GM18861 (cell line): ENCODE data around the gene TNPO2.
A peak's percentile ranks its signal among the peaks of the same experiment; 100 is the strongest.
"Not testable (repeated sequence)": the region's sequence is repeated elsewhere in the genome, so short reads cannot be mapped to it uniquely, and the experiment has no call there.

ENCODE experiments used
- ATAC-seq: cut with Tn5 transposase; IDR thresholded peaks from one replicate; pipeline ENCODE4 v1.9.1; 2021; ENCODE audit not compliant: unreplicated experiment

TNPO2 gene

GRCh38 chr19:12678039-12678438 is 45.7 kb downstream of the TNPO2 start:
- ATAC-seq = not testable (repeated sequence)

DNA sequence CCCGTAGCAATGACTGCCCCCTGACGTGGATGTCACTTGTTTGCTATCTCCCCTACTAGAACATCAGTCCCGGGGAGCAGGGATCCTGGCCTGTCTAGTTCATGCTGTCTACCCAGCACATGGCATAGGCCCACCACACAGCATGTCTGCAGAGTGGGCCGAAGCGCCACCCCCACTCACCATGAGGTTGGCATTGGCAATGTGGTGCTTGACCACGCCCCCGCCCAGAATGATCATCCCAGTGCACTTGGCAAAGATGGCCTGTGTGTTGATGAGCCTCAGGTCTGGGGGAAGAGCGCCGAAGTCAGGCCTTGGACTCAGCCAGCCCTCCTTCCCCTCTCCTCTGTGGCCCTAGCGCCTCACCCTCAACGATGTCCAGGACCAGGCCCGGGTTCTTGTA is 46.8 kb downstream of the TNPO2 start:
- no peak for ATAC-seq

DNA sequence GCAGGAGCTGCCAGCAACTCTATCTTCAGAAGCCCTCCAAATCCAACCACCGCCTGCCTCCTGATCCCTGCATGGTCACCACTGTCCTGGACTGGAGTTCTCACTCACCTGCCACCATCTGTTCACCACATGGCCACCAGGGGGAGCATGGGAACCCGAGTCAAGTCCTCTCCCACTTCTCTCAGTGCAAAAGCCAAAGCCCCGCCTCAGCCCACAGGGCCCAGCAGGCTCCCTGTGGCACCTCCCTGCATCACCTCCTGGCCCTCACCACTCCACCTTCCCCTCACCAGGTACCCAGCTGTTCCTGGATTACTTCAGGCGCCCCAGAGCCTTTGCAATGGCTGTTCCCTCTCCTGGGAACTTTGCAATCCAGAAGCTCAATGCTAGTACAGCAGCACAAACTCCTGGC is 47.3 kb downstream of the TNPO2 start:
- ATAC-seq = no peak

- no peak for ATAC-seq
Measured at GRCh38 chr19:12675940-12676339, 47.8 kb downstream of the TNPO2 start.

DNA sequence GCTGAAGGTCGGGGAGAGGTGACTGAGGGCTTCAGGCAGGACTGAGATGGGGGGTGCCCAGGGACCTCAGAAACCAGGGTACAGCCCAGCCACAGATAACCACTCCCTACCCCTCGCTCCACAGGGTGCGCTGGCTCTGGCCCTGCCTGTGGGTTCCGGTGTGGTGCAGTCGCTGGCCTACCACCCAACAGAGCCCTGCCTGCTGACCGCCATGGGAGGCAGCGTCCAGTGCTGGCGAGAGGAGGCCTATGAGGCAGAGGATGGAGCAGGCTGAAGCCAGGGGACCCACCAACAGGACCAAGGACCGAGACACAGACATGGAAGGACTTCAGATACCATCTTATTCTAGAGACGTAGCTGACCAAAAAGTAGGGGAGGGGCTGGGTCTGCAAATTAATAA is 48.3 kb downstream of the TNPO2 start:
- no peak for ATAC-seq

GRCh38 chr19:12672744-12673143 is 51.0 kb downstream of the TNPO2 start:
- ATAC-seq = no peak

DNA sequence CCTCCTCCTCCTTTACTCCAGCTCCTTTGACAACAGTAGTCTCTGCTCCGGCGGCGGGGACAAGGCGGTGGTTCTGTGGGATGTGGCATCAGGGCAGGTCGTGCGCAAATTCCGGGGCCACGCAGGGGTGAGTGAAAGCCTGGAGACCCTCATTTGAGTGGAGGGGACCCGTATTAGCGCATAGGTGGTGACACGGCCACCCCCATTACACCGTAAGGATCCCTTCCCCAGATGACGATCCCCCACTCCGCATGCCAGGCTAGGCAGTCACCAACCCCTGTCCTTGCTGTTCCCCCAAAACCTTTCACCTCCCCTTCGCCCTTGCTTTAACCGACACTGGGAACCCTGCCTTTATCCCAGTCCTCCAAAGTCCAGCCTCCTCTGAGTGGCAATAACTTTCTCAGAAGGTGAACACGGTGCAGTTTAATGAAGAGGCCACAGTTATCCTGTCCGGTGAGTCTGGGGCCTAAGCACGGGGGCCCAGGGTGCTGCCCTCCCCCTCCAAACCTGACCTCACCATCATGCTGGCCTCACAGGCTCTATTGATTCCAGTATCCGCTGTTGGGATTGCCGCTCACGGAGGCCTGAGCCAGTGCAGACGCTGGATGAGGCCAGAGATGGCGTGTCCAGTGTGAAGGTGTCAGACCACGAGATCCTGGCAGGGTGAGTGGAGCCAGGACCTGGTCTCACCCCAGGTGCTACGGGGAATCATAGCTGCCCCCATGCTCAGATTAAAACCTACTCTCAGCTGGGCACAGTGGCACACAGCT is 53.4 kb downstream of the TNPO2 start:
- ATAC-seq = no peak

DNA sequence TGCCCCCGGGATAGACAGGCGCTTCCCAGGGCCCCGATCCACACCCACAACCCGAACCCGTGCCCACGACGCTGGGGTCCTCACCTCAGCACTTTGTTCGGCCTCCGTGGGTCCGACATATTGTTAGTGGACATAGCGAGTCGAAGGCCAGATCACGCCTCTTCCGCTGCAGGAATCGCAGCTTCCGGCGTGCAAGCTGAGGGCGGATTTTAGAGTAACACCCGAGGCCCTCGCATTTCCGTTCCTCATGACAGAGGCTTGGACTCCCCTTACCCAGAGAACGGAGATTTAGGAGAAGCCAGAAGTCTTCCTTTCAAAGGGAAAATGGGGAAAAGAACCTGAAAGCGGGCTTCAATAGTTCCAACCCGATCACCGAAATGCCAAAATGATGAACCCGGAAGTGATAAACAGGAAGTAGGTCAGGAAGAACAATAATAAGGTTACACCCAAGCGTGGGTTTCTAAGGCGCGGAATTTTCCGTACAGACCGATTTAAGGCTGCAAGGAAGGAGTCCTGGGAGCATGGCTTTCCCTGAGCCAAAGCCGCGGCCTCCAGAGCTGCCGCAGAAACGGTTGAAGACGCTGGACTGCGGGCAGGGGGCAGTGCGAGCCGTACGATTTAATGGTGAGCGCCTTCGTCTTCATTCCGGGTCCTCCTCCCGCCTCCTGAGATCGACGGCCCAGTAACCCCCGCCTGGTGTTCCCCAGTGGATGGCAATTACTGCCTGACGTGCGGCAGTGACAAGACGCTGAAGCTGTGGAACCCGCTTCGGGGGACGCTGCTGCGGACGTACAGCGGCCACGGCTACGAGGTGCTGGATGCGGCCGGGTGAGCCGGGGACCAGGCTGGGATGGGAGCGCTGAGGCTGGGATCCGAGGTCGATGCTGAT is 54.2 kb downstream of the TNPO2 start:
- ATAC-seq = no peak

- no peak for ATAC-seq
Measured at GRCh38 chr19:12668932-12669269, 54.8 kb downstream of the TNPO2 start.

- ATAC-seq = no peak
Measured at GRCh38 chr19:12668346-12668745, 55.4 kb downstream of the TNPO2 start.

DNA sequence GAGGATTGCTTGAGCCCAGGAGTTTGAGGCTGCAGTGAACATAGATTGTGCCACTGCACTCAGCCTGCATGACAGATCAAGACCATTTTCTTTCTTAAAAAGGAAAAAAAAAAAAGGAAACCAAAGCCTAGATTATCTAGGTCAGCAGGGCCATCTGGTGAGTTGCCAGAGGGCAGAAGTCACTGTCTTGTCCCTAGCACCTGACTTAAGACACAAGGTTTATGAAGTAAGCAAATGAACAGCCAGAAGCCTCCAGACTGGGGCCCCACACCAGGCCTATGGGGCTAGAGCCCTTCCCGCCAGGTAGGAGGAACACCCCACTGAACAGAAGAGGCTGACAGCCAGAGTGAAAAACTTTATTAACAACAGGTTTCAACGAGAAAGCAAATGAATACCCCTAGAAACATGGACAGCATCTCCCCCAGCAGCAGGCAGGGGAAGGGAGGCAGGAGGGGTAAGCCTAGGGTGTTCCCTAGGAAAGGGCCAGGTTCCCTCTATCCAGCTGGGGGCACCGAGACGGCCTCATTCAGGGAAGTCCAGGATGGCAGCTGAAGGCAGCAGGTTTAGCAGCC is 55.9 kb downstream of the TNPO2 start:
- no peak for ATAC-seq

GRCh38 chr19:12666265-12667048 is 57.3 kb downstream of the TNPO2 start, which contains the start of the genes MAN2B1 and WDR83:
Gene MAN2B1 (minus strand): TSS chr19:12666742. CDS start chr19:12666701, 41 bp downstream.
Gene WDR83 (plus strand): TSS chr19:12666807. CDS start chr19:12669791, 2,984 bp downstream.
- peak; percentile 37 for ATAC-seq

DNA sequence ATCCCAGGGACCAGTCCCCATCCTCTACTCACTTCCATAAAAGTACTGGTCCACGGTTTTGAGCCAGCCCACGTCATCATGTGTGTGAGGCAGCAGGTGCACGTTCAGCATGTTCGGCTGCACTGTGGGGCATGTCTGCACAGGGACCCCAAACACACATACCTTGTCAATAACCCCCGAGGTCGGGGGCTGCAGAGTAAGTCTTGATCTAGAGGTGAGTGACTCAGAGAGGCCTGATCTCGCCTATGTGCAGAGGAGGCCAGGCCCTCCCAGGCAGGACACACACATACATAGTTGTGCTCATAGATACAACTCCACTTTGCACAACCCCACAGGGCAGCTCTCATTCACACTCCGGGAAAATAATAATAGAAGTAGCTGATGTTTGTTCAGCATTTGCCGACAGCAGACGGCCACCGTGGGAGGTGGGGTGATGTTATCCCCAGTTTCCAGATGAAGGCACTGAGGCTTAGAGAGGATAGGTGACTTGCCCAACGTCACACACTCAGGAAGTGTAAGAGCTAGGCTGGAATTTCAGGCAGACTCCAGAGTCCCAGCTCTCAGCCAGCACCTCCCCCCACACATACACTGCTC is 58.0 kb downstream of the TNPO2 start:
- no peak for ATAC-seq

DNA sequence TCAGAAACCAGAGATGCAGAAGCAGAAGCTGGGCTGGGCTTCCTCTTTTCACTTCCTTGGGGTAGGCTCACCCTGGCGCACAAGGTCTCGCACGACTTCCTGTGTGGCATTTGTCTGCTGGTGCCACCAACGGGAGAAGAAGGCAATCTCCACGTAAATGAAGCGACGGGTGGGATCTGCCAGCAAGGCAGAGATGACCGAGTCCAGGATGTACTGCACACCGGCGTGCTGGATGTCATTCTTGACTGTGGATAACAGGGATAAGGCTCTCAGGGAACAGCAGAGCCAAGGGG is 58.5 kb downstream of the TNPO2 start:
- no peak for ATAC-seq

DNA sequence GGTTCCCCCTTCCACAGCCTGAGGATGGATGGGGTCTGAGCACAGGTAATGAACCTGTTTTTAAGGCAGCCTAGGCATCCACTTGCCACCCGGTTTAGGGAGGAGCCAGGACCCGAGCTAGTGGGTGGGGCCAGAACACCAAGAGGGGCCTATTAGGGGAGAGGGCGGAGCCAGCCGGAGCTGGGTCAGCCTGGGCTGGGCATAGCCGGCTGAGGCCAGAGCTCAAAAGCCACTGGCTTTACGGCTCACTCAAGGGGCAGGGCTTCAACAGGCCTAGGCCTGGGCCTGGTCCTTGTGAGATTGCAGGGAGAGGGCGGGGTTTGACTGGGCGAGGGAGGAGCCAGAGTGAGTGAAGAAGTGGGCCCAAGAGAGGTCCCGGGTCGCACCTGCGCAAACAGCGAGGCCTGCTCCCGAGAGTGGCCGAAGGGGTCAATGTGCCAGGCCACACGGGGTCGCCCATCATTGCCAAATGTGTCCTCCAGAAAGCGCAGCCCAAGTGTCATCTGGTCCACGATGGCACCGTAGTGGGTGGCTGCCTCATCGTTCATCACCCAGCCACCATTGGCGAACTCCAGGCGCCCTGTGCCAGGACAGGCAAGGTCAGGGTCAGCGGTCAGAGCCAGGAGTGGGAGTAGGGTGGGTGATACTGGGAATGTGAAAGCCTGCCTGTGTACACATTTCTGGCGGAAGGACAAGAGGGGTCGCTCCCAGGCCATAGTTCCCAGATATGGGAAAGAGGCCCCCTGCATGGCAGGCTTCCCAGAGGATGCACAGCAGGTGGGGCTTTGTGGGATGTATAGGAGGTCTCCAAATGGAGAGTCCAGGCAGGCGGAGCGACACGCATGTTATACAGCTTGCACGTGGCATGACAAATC is 59.1 kb downstream of the TNPO2 start:
- no peak for ATAC-seq

DNA sequence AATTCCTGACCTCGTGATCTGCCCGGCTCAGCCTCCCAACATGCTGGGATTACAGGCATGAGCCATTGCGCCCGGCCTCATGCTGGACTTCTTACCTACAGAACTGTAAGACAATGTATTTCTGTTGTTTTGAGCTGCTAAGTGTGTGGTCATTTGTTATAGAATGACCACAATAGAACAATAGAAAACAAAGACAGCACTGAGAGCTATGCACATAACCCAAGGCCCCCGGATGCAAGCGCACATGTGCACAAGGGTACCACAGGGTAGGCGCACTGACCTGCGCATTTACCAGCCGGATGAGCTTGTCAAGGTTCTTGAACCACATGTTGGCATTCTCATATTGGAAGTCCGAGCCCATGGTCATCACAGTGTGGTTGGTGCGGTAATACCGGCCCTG is 62.8 kb downstream of the TNPO2 start:
- ATAC-seq = no peak

DNA sequence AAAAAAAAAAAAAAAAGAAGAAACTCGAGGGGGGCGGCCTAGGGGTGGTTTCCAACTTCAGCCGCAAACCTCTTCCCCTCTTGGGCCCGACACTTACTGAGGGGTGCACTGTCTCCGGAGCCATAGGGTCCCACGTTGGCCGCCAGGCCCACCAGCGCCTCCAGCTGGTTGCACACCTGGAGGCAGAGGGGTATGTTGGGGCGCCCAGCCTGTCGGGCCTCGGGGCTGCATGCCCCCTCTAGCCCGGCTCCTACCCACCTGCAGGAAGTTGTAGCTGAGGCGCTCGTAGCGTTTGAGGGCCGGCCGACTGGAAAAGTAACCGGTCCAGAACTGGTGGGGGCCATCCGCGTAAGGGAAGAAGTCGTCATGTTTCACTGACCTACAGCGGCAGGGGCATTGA is 65.8 kb downstream of the TNPO2 start:
- no peak for ATAC-seq

GRCh38 chr19:12656899-12657571 is 66.7 kb downstream of the TNPO2 start:
- no peak for ATAC-seq

DNA sequence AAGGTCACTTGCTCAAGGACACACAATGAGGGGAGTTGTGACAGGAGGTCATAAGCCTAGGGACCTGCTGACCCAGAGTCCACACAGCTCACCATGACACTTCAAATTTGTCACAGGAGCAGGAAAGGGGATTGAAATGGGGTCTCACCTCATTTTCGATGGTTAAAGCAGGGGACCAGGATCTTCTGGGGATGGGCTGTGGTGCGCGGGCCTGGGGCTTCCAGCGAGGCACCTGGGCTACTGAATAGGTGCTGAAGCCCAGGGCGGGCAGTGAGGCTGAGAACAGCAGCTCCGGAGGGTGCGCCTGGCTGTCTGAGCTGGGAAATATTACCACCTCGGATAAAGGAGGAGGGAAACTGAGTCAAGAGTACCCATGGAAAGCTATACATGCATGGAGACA is 68.2 kb downstream of the TNPO2 start:
- no peak for ATAC-seq
